Measurements from ENCODE around the gene DUOX1.
"Not testable (repeated sequence)": the region's sequence is repeated elsewhere in the genome, so short reads cannot be mapped to it uniquely, and the experiment has no call there.

The DUOX1 gene

GRCh38 chr15:45100884-45101625 is 28.7 kb upstream of the DUOX1 start:
- no peak overlapping the region for H3K27ac Mint-ChIP-seq
- no peaks in the 10 kb centered on the region for H3K36me3 Mint-ChIP-seq (ENCODE audit: low read depth)
- no peaks in the 10 kb centered on the region for H3K9me3 Mint-ChIP-seq
- TF ChIP-seq CTCF (IDR thresholded peaks at IDR 0.05; ENCODE audit: unreplicated experiment in 3 of 3), result no peak
- H3K4me3 Mint-ChIP-seq, result no peak overlapping the region
- no peaks in the 10 kb centered on the region for H3K4me1 Mint-ChIP-seq
- H3K27me3 Mint-ChIP-seq (ENCODE audit: low read depth), result peaks cover 40% of the 10 kb centered on the region

GRCh38 chr15:45101749-45102148 is 28.0 kb upstream of the DUOX1 start:
- Mint-ChIP-seq H3K4me3 (no peak overlapping the region), H3K4me1 (no peaks in the 10 kb centered on the region), H3K27me3 (ENCODE audit: low read depth) (peaks cover 44% of the 10 kb centered on the region), H3K9me3 (no peaks in the 10 kb centered on the region), H3K36me3 (ENCODE audit: low read depth) (no peaks in the 10 kb centered on the region), H3K27ac (no peak overlapping the region)
- TF ChIP-seq CTCF (IDR thresholded peaks at IDR 0.05; ENCODE audit: unreplicated experiment in 3 of 3), result no peak

GRCh38 chr15:45102226-45102625 is 27.6 kb upstream of the DUOX1 start:
- Mint-ChIP-seq H3K36me3 (ENCODE audit: low read depth) (no peaks in the 10 kb centered on the region), H3K9me3 (no peaks in the 10 kb centered on the region), H3K4me1 (no peaks in the 10 kb centered on the region), H3K27me3 (ENCODE audit: low read depth) (peaks cover 49% of the 10 kb centered on the region), H3K4me3 (no peak overlapping the region), H3K27ac (no peak overlapping the region)
- no peak for TF ChIP-seq CTCF (IDR thresholded peaks at IDR 0.05; ENCODE audit: unreplicated experiment in 3 of 3)

DNA sequence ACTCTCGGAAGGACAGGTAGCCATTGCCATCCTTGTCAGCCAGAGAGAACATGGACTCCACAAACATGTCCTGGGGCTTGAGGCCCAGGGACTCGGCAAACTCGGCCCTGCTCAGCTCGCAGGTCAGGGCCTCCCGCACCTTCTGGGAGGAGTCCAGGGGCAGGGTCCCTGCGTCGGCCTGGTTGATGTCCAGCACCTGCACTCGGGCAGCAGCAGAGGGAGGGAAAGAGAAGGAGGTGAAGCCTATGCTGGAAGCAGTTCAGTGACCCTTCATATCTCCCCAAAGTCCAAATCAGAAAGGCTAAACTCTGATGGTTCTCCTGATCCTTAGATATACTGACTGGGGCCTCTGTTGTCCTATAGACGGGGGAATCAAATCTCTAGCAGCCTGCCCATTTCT is 25.6 kb upstream of the DUOX1 start:
- H3K27ac Mint-ChIP-seq; H3K9me3 Mint-ChIP-seq; H3K4me1 Mint-ChIP-seq; H3K4me3 Mint-ChIP-seq; H3K36me3 Mint-ChIP-seq (ENCODE audit: low read depth): not testable (repeated sequence)
- H3K27me3 Mint-ChIP-seq (ENCODE audit: low read depth), result peaks cover 64% of the 10 kb centered on the region

- no peaks in the 10 kb centered on the region for H3K4me1 Mint-ChIP-seq
- H3K36me3 Mint-ChIP-seq (ENCODE audit: low read depth), result no peaks in the 10 kb centered on the region
- no peak for TF ChIP-seq CTCF (IDR thresholded peaks at IDR 0.05; ENCODE audit: unreplicated experiment in 3 of 3)
- H3K9me3 Mint-ChIP-seq, result no peaks in the 10 kb centered on the region
- peaks cover 70% of the 10 kb centered on the region for H3K27me3 Mint-ChIP-seq (ENCODE audit: low read depth)
- no peak overlapping the region for H3K27ac Mint-ChIP-seq
- H3K4me3 Mint-ChIP-seq, result no peak overlapping the region
Measured at GRCh38 chr15:45105586-45105985, 24.2 kb upstream of the DUOX1 start.

GRCh38 chr15:45106002-45106790 is 23.6 kb upstream of the DUOX1 start:
- no peaks in the 10 kb centered on the region for H3K4me1 Mint-ChIP-seq
- no peak overlapping the region for H3K27ac Mint-ChIP-seq
- H3K36me3 Mint-ChIP-seq (ENCODE audit: low read depth), result no peaks in the 10 kb centered on the region
- no peaks in the 10 kb centered on the region for H3K9me3 Mint-ChIP-seq
- TF ChIP-seq CTCF (IDR thresholded peaks at IDR 0.05; ENCODE audit: unreplicated experiment in 3 of 3), result no peak
- H3K4me3 Mint-ChIP-seq, result no peak overlapping the region
- peaks cover 67% of the 10 kb centered on the region for H3K27me3 Mint-ChIP-seq (ENCODE audit: low read depth)
